ENCODE data around the gene LRIT2.

DNA sequence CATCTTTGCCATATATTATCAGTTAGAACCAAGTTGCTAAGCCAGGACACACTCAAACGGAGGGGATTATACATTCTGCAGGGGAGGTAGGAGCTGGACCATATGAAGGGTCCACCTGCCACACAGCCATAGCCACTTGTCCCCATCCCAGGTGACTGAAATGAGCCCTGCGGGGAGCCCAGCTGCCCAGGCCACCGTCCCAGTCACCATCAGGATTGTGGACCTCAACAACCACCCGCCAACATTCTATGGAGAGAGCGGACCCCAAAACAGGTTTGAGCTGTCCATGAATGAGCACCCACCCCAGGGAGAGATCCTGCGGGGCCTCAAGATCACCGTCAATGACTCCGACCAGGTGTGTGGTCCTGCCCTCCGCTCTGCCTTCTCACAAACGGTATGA lies 17.3 kb downstream of the LRIT2 start:
- TF ChIP-seq, protein P1, sequence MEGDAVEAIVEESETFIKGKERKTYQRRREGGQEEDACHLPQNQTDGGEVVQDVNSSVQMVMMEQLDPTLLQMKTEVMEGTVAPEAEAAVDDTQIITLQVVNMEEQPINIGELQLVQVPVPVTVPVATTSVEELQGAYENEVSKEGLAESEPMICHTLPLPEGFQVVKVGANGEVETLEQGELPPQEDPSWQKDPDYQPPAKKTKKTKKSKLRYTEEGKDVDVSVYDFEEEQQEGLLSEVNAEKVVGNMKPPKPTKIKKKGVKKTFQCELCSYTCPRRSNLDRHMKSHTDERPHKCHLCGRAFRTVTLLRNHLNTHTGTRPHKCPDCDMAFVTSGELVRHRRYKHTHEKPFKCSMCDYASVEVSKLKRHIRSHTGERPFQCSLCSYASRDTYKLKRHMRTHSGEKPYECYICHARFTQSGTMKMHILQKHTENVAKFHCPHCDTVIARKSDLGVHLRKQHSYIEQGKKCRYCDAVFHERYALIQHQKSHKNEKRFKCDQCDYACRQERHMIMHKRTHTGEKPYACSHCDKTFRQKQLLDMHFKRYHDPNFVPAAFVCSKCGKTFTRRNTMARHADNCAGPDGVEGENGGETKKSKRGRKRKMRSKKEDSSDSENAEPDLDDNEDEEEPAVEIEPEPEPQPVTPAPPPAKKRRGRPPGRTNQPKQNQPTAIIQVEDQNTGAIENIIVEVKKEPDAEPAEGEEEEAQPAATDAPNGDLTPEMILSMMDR (conservative IDR thresholded peaks at IDR 0.05; ENCODE audit: low read length) = no peak
- no peak for TF ChIP-seq EZH2phosphoT487 (IDR thresholded peaks at IDR 0.05; ENCODE audit: borderline replicate concordance)

Measured in Loucy (cell line).